NB4 (cell line): ENCODE results near the gene STYK1.
"Not testable (repeated sequence)": the region's sequence is repeated elsewhere in the genome, so short reads cannot be mapped to it uniquely, and the experiment has no call there.

Experiments used
- MYC ChIP-seq: IDR thresholded peaks from 2 replicates; pipeline ENCODE4 v1.6.1; 2011; ENCODE audit warnings: low read depth, low read length
- POLR2A ChIP-seq: IDR thresholded peaks from 2 replicates; pipeline ENCODE4 v1.6.1; 2011; ENCODE audit warnings: mild to moderate bottlenecking; ENCODE audit not compliant: insufficient read length; ENCODE audit errors: extremely low read depth
- TF ChIP-seq, protein P1 (sequence below): IDR thresholded peaks from one replicate; pipeline ENCODE4 v1.5.1; 2012; ENCODE audit warnings: low read depth, low read length
- TF ChIP-seq, protein P2 (sequence below): IDR thresholded peaks from 2 replicates; pipeline ENCODE4 v1.6.1; 2011; ENCODE audit warnings: low read depth, low read length

GRCh38 chr12:10646576-10646975 is 27.3 kb downstream of the STYK1 start:
- TF ChIP-seq, protein P1, sequence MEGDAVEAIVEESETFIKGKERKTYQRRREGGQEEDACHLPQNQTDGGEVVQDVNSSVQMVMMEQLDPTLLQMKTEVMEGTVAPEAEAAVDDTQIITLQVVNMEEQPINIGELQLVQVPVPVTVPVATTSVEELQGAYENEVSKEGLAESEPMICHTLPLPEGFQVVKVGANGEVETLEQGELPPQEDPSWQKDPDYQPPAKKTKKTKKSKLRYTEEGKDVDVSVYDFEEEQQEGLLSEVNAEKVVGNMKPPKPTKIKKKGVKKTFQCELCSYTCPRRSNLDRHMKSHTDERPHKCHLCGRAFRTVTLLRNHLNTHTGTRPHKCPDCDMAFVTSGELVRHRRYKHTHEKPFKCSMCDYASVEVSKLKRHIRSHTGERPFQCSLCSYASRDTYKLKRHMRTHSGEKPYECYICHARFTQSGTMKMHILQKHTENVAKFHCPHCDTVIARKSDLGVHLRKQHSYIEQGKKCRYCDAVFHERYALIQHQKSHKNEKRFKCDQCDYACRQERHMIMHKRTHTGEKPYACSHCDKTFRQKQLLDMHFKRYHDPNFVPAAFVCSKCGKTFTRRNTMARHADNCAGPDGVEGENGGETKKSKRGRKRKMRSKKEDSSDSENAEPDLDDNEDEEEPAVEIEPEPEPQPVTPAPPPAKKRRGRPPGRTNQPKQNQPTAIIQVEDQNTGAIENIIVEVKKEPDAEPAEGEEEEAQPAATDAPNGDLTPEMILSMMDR, result not testable (repeated sequence)
- not testable (repeated sequence) for TF ChIP-seq POLR2A, MYC
- TF ChIP-seq, protein P2, sequence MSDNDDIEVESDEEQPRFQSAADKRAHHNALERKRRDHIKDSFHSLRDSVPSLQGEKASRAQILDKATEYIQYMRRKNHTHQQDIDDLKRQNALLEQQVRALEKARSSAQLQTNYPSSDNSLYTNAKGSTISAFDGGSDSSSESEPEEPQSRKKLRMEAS, result not testable (repeated sequence)
